Upper lobe of left lung (tissue), 4 donors: Measurements from ENCODE around the gene VPS8.

Experiments used
- EP300 ChIP-seq, 4 donors: sonication (generic); formaldehyde crosslinking; IDR thresholded peaks; one replicate each; pipeline ENCODE4 v1.5.1; 2017; ENCODE audit warnings: antibody characterized with exemption in 4 of 4, control low read depth in 2 of 4
- POLR2A ChIP-seq, 4 donors: fragments of 450-650 bp; IDR thresholded peaks; one replicate each; pipeline ENCODE4 v1.5.1; 2016 to 2017; ENCODE audit warnings: antibody characterized with exemption in 4 of 4, mild to moderate bottlenecking in 2 of 4
- POLR2AphosphoS5 ChIP-seq, 2 donors: sonication (generic); formaldehyde crosslinking; IDR thresholded peaks; one replicate each; pipeline ENCODE4 v1.5.1; 2017; ENCODE audit warnings: antibody characterized with exemption in 2 of 2
- TF ChIP-seq, protein P1 (sequence below), 6 experiments: fragments of 450-650 bp in 4 of 6; fragments of 200-600 bp in 2 of 6; sonication (generic) in 2 of 6; IDR thresholded peaks; one replicate each; pipeline ENCODE4 v1.5.1; 2016 to 2019; ENCODE audit warnings: antibody characterized with exemption in 6 of 6

DNA sequence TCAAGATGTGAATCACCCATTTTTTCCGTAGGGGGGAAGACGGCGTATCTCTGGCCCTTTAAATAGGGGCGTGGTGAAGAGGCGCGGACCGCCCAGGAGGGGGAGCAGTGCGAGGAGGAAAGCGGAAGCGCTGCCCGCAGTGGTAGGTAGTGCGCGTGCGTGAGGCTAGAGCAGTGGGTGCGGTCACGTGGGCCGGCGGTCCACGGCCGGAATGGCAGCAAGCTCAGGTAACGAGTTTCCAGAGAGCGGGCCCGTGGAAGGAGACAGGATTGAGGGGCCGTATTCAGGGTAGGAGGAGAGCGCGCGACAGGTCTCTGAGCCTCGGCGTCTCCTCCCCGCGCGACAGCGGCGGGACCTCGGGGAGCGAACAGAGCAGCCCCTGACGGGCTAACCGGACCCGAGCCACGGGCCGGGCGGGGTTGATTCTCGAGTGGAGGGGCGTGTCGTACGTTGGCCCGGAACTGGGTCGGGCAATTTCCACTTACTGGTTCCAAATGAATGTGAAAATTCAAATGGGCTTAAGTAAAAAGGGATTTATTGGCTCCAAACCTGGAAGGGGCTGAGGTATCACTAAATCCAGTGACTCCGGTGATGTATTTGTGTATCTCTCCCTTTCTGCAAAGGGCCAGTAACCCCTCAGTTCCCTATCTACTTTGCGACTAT, at the start of gene VPS8:
- TF ChIP-seq, protein P1, sequence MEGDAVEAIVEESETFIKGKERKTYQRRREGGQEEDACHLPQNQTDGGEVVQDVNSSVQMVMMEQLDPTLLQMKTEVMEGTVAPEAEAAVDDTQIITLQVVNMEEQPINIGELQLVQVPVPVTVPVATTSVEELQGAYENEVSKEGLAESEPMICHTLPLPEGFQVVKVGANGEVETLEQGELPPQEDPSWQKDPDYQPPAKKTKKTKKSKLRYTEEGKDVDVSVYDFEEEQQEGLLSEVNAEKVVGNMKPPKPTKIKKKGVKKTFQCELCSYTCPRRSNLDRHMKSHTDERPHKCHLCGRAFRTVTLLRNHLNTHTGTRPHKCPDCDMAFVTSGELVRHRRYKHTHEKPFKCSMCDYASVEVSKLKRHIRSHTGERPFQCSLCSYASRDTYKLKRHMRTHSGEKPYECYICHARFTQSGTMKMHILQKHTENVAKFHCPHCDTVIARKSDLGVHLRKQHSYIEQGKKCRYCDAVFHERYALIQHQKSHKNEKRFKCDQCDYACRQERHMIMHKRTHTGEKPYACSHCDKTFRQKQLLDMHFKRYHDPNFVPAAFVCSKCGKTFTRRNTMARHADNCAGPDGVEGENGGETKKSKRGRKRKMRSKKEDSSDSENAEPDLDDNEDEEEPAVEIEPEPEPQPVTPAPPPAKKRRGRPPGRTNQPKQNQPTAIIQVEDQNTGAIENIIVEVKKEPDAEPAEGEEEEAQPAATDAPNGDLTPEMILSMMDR (IDR thresholded peaks at IDR 0.05): peak; percentile 54 to 86 (median 75)
- TF ChIP-seq POLR2AphosphoS5 (IDR thresholded peaks at IDR 0.05) (peak; percentile 90 to 94), EP300 (IDR thresholded peaks at IDR 0.05) (no peak), POLR2A (IDR thresholded peaks at IDR 0.05) (peak in 3 of 4 donors; percentile 60 to 94 (median 75))
